GM21526 (cell line): ENCODE data around the gene COLGALT1.
"Not testable (repeated sequence)": the region's sequence is repeated elsewhere in the genome, so short reads cannot be mapped to it uniquely, and the experiment has no call there.

Experiments used
- ATAC-seq: cut with Tn5 transposase; IDR thresholded peaks from one replicate; pipeline ENCODE4 v1.9.1; 2021; ENCODE audit warnings: moderate library complexity; ENCODE audit not compliant: unreplicated experiment, low FRiP score

COLGALT1 gene

GRCh38 chr19:17590866-17591265 is 35.4 kb downstream of the COLGALT1 start:
- ATAC-seq, result no peak

DNA sequence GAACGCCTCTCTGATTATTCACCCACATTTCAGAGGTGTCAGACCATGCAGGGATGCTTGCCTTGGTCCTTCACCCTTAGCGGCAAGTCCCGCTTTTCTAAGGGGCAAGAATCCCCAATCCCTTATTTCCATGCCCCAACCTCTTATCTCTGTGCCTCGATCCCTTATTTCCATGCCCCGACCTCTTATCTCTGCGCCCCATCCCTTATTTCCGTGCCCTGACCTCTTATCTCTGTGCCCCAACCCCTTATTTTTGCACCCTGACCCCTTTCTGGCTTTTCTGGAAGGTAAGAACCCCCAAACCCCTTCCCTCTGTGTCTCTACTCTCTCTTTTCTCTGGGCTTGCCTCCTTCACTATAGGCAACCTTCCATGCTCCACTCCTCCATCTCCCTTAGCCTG is 38.8 kb downstream of the COLGALT1 start:
- ATAC-seq, result not testable (repeated sequence)

DNA sequence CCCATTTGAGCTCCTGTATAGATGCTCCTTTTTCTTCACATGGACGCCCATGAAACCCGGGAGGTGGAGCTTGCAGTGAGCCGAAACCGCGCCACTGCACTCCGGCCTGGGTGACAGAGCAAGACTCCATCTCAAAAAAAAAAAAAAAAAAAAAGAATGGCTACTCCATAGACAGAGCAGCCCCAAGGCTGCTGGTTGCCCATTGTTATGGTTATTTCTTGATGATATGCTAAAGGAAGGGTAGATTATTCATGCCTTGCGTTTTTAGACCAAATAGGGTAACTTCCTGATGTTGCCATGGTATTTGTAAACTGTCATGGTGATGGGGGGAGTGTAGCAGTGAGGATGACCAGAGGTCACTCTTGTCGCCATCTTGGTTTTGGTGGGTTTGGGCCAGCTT is 42.6 kb downstream of the COLGALT1 start:
- ATAC-seq, result not testable (repeated sequence)

DNA sequence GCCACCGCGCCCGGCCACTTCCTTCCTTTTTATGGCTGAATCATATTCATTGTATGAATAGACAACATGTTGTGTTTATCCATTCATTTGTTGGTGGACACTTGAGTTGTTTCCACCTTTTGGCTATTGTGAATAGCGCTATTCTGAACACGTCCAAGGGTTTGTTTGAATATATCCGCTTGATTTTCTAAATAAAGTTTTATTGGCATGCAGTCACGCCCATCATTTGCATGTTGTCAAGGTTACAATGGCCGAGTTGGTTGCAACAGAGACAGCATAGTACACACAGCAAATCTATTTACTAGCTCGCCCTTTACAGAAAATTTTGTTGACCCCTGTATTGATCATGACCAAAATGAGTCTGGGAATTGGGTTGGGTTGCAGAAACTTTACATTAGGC is 43.5 kb downstream of the COLGALT1 start:
- ATAC-seq, result no peak

- no peak for ATAC-seq
Measured at GRCh38 chr19:17599780-17600179, 44.3 kb downstream of the COLGALT1 start.

DNA sequence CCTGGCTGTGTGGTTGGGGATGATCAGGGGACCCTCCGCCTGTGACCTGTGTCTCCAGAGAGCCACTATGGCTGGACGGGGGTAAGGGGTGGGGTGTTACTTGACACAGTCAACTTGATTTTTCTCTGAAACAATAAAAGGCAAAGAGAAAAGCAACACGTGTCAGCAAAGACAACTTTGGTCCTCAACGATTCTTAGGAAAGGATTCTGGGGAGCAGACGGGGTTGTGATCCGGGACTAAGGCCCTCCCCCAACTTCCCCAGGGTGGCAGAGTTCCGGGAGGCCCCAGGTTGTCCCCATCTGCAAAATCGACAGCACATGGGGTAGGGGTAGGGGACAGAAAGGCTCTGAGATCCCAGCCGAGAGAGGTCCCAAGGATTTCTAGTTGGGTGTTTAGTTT is 46.2 kb downstream of the COLGALT1 start:
- no peak for ATAC-seq

DNA sequence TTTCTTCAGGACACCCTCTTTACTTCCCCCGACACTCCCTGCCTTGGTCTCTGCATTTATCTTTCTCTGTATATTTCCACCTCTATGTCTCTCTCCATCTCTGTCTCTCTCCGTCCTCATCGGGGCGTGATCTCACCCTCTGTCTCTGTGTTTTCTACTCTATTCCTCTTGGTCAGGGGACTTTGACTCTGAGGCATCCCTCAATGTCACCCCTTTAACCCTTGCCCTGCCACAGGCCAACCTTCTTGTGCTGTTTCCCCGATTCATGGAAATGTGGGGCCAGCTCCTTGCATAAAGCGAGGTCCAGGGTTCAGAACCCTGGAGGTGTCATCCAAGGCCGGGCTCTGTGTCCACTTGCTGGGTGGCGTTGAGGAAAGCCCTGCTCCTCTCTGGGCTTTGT is 46.8 kb downstream of the COLGALT1 start:
- no peak for ATAC-seq

DNA sequence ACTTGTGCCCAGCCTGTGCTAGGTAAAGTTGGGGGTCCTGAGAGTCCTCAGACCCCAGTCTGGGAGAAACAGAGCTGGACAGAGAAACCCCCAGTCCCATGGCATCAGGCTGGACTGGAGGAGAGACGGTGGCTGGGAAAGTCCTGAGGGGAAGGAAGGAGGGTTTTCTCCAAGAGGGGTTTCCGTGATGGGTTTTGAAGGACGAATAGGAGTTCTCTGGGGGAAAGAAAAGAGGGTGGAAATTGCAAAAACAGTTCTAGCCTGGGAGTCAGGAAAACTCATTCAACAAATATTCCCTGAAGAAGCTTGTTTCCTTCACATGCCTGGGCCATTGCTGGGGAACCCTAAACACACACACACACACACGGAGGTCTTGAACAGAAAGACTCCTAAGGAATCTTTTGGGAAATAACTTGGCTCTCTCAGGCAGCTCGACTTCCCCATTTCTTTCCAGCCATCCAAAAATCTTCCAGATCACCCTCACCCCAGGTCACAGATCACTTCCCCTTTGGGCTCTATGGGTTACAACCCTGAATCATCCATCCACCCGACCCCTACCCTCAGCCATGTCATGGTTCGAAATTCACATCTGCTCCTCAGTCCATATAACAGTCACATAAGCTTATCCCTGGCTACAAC is 47.5 kb downstream of the COLGALT1 start:
- no peak for ATAC-seq

DNA sequence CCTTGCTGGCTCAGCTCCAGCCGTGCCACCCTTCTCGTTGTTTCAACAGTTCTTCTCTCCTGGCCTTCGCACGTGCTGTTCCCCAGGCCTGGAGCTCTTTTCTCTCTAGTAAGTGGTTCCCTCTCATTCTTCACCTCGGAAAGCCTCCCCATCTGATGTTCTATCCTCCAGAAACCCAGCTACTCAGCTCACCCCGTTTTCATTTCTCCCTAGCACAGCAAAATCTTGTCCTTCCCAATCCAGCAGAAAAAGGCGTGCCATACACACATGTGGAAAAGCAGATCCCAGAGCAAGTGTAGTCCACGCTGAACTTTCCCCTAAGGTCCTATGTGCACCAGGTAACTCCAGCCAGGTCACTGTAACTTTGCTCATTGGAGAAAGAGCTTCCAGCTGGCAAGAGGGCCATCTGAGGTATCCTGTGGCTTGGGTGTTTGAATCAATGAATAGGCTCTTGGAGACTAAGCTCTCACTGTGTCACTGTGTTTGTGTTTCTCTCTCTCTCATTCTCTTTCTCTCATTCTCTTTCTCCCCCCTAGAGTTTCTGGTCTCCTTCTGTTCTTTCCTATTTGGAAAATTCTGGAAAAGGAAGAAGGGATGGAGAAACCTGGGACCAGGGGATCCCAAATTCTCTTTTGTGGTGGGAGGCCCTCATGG is 49.0 kb downstream of the COLGALT1 start:
- ATAC-seq, result no peak

- no peak for ATAC-seq
Measured at GRCh38 chr19:17605117-17605516, 49.7 kb downstream of the COLGALT1 start.

- ATAC-seq, result peak; percentile 71
Measured at GRCh38 chr19:17605761-17606589, 50.5 kb downstream of the COLGALT1 start.

GRCh38 chr19:17606590-17607185 is 51.2 kb downstream of the COLGALT1 start:
- no peak for ATAC-seq

DNA sequence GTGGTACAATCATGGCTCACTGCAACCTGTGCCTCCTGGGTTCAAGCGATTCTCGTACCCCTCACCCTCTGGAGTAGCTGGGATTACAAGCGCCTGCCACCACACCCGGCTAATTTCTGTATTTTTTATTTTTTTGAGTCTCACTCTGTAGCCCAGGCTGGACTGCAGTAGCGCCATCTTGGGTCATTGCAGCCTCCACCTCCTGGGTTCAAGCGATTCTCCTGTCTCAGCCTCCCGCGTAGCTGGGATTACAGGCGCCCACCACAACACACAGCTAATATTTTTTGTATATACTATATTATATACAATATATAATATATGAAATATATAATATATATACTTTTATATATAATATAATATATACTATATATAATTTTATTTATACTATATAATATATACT is 52.5 kb downstream of the COLGALT1 start:
- no peak for ATAC-seq

GRCh38 chr19:17610384-17610783 is 54.9 kb downstream of the COLGALT1 start:
- ATAC-seq, result no peak

GRCh38 chr19:17611462-17612244 is 56.2 kb downstream of the COLGALT1 start:
- no peak for ATAC-seq

DNA sequence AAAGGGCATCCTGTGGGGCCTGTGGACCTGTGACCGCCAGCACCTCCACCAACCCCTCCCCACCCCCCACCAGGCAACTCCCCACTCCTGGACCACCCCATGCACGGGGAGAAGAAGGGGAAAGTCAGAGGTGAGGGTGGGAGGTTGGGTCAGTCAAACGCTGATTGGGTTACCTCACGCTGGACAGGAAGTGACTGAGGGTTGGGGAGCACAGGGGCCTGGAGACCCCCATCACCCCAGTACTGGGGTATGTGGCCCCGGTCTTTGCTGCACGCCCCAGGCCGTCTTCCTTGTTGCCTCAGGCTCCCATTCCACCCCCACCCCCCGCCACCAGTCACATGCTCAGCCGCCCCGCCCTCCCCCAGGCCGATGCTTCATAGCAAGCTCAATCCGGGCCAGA is 59.0 kb downstream of the COLGALT1 start:
- ATAC-seq, result no peak

DNA sequence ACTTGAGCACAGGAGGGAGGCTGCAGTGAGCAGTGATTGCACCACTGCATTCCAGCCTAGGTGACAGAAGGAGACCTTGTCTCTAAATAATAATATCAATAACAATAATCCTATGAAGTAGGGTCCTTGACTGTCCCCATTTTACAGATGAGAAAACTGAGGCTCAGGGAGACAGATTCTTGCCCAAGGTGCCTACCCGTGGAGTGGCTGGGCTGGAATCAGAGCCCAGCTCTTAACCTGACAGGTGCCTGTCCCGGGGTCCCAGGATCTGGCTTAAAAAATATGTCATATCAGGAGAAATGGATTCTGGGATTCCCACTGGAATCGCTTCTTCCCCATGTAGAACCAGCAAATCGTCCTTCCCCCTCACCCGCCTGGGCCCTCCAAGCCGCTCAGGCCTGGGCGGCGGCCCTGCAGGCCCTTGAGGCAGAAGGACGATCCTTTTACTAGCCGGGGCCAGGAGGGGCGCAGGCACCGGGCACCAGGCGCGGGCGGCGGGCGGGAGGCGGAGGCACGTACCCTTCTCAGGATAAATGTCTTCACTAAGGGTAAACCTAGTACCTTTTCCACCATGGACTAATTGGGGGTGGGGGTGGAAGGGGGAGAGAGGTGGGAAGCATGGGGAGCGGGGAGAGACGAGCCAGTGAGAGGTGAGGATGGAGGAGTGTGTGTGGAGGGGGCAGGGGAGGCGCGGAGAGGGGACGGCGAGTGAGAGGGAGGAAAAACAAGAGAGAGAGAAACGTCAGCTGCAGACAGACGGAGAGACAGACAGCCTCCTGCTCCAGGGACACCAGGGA is 60.6 kb downstream of the COLGALT1 start:
- no peak for ATAC-seq

DNA sequence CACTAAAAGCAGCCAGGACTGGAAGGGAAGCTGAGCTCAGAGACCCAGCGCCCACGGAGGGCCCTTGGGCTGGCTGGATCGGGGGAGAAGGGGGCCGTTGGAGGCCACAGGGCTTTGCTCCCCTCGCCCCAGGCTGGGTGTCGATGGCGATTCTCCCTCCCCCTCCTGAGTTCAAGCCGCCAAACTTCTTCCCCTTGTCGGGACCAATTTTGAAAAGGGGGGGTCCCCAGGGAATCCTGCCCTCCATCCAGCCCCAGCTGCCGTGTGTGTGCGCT is 61.2 kb downstream of the COLGALT1 start:
- ATAC-seq, result no peak

DNA sequence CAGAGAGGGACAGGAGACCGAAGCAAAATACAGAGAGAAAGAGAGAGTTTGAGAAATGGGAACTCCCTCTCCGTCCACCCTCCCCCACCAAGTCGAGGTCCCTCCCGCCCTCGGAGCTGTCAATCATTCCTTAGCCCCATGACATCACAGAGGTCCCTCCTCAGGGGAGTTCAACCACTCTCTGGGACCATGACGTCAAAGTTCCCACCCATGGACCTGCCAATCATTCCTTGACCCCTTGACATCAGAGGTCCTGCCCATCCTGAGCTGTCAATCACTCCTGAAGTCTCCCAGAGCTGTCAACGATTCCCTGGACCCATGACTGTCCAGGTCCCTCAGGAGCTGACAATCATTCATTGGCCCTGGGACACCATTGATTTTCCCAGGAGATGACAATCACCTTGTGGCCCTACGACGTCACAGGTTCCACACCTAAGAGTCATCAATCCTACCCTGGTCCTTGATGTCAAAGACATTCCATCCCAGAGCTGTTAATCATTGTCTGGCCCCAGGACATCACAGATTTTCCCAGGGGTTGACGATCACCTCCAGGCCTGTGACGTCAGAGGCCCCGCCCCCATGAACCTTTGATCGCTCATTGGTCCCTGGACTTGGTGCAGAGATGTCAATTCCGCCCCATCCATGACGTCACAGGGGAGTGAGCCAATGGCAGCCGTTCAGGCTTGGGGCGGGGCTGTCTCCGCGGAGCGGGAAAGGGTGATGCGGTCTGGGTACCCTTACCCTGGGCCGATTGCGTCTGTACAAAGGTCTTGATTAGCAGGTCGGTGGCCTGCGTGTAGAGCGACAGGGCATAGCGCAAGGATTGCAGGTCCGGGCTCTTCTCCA is 61.7 kb downstream of the COLGALT1 start:
- ATAC-seq, result no peak
